Stimulated activated CD4-positive, alpha-beta T cell treated with anti-CD3 and anti-CD28 coated beads, Interleukin-12 subunit alpha, Interleukin-12 subunit beta, amount 100 ng/mL, for 4 hours (primary cell): Measurements from ENCODE around the gene TLCD3A.
"Not testable (repeated sequence)": the region's sequence is repeated elsewhere in the genome, so short reads cannot be mapped to it uniquely, and the experiment has no call there.

Experiments
- DNase-seq: peaks from one replicate; pipeline ENCODE4 v3.0.0-alpha.2; 2020

The TLCD3A gene

GRCh38 chr17:732067-732901 lies at the start of gene TLCD3A:
TSS of gene TLCD3A (plus strand) at chr17:732596. CDS start at chr17:732648, 52 bp downstream.
- peak; percentile 49 for DNase-seq

- no peak for DNase-seq
Observed at GRCh38 chr17:683040-683439, 49.4 kb upstream of the TLCD3A start.

GRCh38 chr17:683499-684254 lies 48.7 kb upstream of the TLCD3A start:
- DNase-seq = no peak

GRCh38 chr17:685006-685405 lies 47.4 kb upstream of the TLCD3A start:
- DNase-seq = no peak

GRCh38 chr17:688100-688989 lies 44.1 kb upstream of the TLCD3A start:
- no peak for DNase-seq

- DNase-seq = no peak
Observed at GRCh38 chr17:689556-690275, 42.7 kb upstream of the TLCD3A start.

GRCh38 chr17:690361-690760 lies 42.0 kb upstream of the TLCD3A start:
- no peak for DNase-seq

GRCh38 chr17:691423-691822 lies 41.0 kb upstream of the TLCD3A start:
- DNase-seq = no peak

- DNase-seq = no peak
Observed at GRCh38 chr17:692116-692515, 40.3 kb upstream of the TLCD3A start.

- DNase-seq = no peak
Observed at GRCh38 chr17:693791-694638, 38.4 kb upstream of the TLCD3A start.

- no peak for DNase-seq
Observed at GRCh38 chr17:696369-696768, 36.0 kb upstream of the TLCD3A start.

- DNase-seq = no peak
Observed at GRCh38 chr17:697682-698081, 34.7 kb upstream of the TLCD3A start.

- DNase-seq = not testable (repeated sequence)
Observed at GRCh38 chr17:698096-698495, 34.3 kb upstream of the TLCD3A start.

GRCh38 chr17:699345-699744 lies 33.1 kb upstream of the TLCD3A start:
- no peak for DNase-seq

GRCh38 chr17:700504-701094 lies 31.8 kb upstream of the TLCD3A start:
- no peak for DNase-seq

- no peak for DNase-seq
Observed at GRCh38 chr17:703081-703875, 29.1 kb upstream of the TLCD3A start.

- no peak for DNase-seq
Observed at GRCh38 chr17:704111-704864, 28.1 kb upstream of the TLCD3A start.

- DNase-seq = no peak
Observed at GRCh38 chr17:705011-705410, 27.4 kb upstream of the TLCD3A start.

GRCh38 chr17:705863-706262 lies 26.5 kb upstream of the TLCD3A start:
- no peak for DNase-seq
